ENCODE results near the gene RSPH6A. TPM values are rescaled to one million over a fixed set of nuclear protein-coding genes. Genes with fewer than 3 reads are reported as not detected.
A peak's percentile ranks its signal among the peaks of the same experiment; 100 is the strongest.

Gene RSPH6A
- total and polyA plus RNA-seq, 2 of the 13 experiments (the other 11 are each of a cell fraction or from before 2014, with no cell fraction given): 0.07 TPM; not detected in 1

- TF ChIP-seq ARNT (IDR thresholded peaks at IDR 0.05): no peak
- TF ChIP-seq, protein P1, sequence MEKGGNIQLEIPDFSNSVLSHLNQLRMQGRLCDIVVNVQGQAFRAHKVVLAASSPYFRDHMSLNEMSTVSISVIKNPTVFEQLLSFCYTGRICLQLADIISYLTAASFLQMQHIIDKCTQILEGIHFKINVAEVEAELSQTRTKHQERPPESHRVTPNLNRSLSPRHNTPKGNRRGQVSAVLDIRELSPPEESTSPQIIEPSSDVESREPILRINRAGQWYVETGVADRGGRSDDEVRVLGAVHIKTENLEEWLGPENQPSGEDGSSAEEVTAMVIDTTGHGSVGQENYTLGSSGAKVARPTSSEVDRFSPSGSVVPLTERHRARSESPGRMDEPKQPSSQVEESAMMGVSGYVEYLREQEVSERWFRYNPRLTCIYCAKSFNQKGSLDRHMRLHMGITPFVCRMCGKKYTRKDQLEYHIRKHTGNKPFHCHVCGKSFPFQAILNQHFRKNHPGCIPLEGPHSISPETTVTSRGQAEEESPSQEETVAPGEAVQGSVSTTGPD (CRISPR knock-in tag; IDR thresholded peaks at IDR 0.05): no peak
- no peak for TF ChIP-seq ATF5 (CRISPR knock-in tag; IDR thresholded peaks at IDR 0.05; ENCODE audit: low read depth)
- TF ChIP-seq U2AF2 (IDR thresholded peaks at IDR 0.05; ENCODE audit: low read depth, low read length): no peak
- TF ChIP-seq, protein P2, sequence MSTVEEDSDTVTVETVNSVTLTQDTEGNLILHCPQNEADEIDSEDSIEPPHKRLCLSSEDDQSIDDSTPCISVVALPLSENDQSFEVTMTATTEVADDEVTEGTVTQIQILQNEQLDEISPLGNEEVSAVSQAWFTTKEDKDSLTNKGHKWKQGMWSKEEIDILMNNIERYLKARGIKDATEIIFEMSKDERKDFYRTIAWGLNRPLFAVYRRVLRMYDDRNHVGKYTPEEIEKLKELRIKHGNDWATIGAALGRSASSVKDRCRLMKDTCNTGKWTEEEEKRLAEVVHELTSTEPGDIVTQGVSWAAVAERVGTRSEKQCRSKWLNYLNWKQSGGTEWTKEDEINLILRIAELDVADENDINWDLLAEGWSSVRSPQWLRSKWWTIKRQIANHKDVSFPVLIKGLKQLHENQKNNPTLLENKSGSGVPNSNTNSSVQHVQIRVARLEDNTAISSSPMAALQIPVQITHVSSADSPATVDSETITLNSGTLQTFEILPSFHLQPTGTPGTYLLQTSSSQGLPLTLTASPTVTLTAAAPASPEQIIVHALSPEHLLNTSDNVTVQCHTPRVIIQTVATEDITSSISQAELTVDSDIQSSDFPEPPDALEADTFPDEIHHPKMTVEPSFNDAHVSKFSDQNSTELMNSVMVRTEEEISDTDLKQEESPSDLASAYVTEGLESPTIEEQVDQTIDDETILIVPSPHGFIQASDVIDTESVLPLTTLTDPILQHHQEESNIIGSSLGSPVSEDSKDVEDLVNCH (CRISPR knock-in tag; IDR thresholded peaks at IDR 0.05): no peak
- no peak for TF ChIP-seq ZNF331 (CRISPR knock-in tag; IDR thresholded peaks at IDR 0.05)
- TF ChIP-seq PAX8 (CRISPR knock-in tag; IDR thresholded peaks at IDR 0.05; ENCODE audit: borderline replicate concordance): no peak
- TF ChIP-seq BRD4 (CRISPR knock-in tag; IDR thresholded peaks at IDR 0.05): peak; percentile 65; the same call in 1 of the 2 replicates
- no peak for TF ChIP-seq ZNF180 (CRISPR knock-in tag; IDR thresholded peaks at IDR 0.05; ENCODE audit: borderline replicate concordance, low read depth)
- no peak for TF ChIP-seq ZNF136 (CRISPR knock-in tag; IDR thresholded peaks at IDR 0.05; ENCODE audit: low read depth)
- no peak for TF ChIP-seq CBX5 (CRISPR knock-in tag; IDR thresholded peaks at IDR 0.05; ENCODE audit: borderline replicate concordance)
- TF ChIP-seq ZNF577 (CRISPR knock-in tag; IDR thresholded peaks at IDR 0.05; ENCODE audit: borderline replicate concordance, low read depth): no peak
- no peak for TF ChIP-seq SMAD3 (CRISPR knock-in tag; IDR thresholded peaks at IDR 0.05)
- 0 out of 2 replicates have a peak, but pooled peaks have one; percentile 12 for TF ChIP-seq NR2F2 (IDR thresholded peaks at IDR 0.05; ENCODE audit: borderline replicate concordance, low read depth)
- no peak for TF ChIP-seq USF2 (IDR thresholded peaks at IDR 0.05; ENCODE audit: low read depth, low read length)
- no peak for TF ChIP-seq USF2 (CRISPR knock-in tag; IDR thresholded peaks at IDR 0.05; ENCODE audit: borderline replicate concordance)
- no peak for TF ChIP-seq SMC3 (IDR thresholded peaks at IDR 0.05; ENCODE audit: low read length)
- no peak for TF ChIP-seq SRF (IDR thresholded peaks at IDR 0.05; ENCODE audit: low read depth, low read length)
- no peak for TF ChIP-seq SP140L (CRISPR knock-in tag; IDR thresholded peaks at IDR 0.05; ENCODE audit: borderline replicate concordance)
Measured at GRCh38 chr19:45767881-45768654, 47.0 kb downstream of the RSPH6A start (continued).

Measured in HepG2 (cell line).